DMS53 treated with DMSO at 0.1 percent for 48 hours (cell line): ENCODE measurements around the gene ANKRD65.
"Not testable (repeated sequence)": the region's sequence is repeated elsewhere in the genome, so short reads cannot be mapped to it uniquely, and the experiment has no call there.

Source experiments
- DNase-seq: peaks from one replicate; lab custom pipeline; 2025; ENCODE audit not compliant: unreplicated experiment; lab: John Stamatoyannopoulos, UW

Gene ANKRD65

GRCh38 chr1:1430992-1431844 lies 10.1 kb upstream of the ANKRD65 start:
- no peak for DNase-seq

- peak; percentile 78 for DNase-seq
These were observed 9.3 kb upstream of the ANKRD65 start for GRCh38 chr1:1430114-1430982.

- no peak for DNase-seq
These were observed 8.6 kb upstream of the ANKRD65 start for GRCh38 chr1:1429671-1430073.

GRCh38 chr1:1428967-1429366 lies 7.9 kb upstream of the ANKRD65 start:
- DNase-seq = not testable (repeated sequence)

- DNase-seq = no peak
These were observed 7.1 kb upstream of the ANKRD65 start for GRCh38 chr1:1428174-1428573.

- no peak for DNase-seq
These were observed 6.7 kb upstream of the ANKRD65 start for GRCh38 chr1:1427820-1428148.

GRCh38 chr1:1427106-1427819 lies 6.2 kb upstream of the ANKRD65 start:
- no peak for DNase-seq

GRCh38 chr1:1426496-1427105 lies 5.5 kb upstream of the ANKRD65 start:
- no peak for DNase-seq

- DNase-seq = no peak
These were observed 4.8 kb upstream of the ANKRD65 start for GRCh38 chr1:1425753-1426495.

- DNase-seq = no peak
These were observed 4.3 kb upstream of the ANKRD65 start for GRCh38 chr1:1425426-1425752.

- no peak for DNase-seq
These were observed 3.6 kb upstream of the ANKRD65 start for GRCh38 chr1:1424707-1425106.

- DNase-seq = no peak
These were observed 2.1 kb upstream of the ANKRD65 start for GRCh38 chr1:1423245-1423597.

GRCh38 chr1:1422465-1423244 lies 1.6 kb upstream of the ANKRD65 start:
- DNase-seq = no peak

- DNase-seq = no peak
These were observed 910 bp upstream of the ANKRD65 start for GRCh38 chr1:1421907-1422464.

GRCh38 chr1:1420654-1421141 lies 378 bp downstream of the ANKRD65 start:
- no peak for DNase-seq

- DNase-seq = no peak
These were observed 1.0 kb downstream of the ANKRD65 start for GRCh38 chr1:1419813-1420653.

GRCh38 chr1:1419363-1419812 lies 1.7 kb downstream of the ANKRD65 start:
- no peak for DNase-seq
